C4-2B (cell line): ENCODE results near the gene GRB7.

ENCODE experiments used
- ZFX ChIP-seq: fragments of 450-650 bp; IDR thresholded peaks from 2 replicates; pipeline ENCODE4 v1.6.1; 2017
- TF ChIP-seq, protein P1 (sequence below): fragments of 450-650 bp; conservative IDR thresholded peaks from 2 replicates; pipeline ENCODE4 v1.5.1; 2017; ENCODE audit warnings: mild to moderate bottlenecking

GRCh38 chr17:39700148-39700987 lies 37.4 kb upstream of the GRB7 start:
- TF ChIP-seq, protein P1, sequence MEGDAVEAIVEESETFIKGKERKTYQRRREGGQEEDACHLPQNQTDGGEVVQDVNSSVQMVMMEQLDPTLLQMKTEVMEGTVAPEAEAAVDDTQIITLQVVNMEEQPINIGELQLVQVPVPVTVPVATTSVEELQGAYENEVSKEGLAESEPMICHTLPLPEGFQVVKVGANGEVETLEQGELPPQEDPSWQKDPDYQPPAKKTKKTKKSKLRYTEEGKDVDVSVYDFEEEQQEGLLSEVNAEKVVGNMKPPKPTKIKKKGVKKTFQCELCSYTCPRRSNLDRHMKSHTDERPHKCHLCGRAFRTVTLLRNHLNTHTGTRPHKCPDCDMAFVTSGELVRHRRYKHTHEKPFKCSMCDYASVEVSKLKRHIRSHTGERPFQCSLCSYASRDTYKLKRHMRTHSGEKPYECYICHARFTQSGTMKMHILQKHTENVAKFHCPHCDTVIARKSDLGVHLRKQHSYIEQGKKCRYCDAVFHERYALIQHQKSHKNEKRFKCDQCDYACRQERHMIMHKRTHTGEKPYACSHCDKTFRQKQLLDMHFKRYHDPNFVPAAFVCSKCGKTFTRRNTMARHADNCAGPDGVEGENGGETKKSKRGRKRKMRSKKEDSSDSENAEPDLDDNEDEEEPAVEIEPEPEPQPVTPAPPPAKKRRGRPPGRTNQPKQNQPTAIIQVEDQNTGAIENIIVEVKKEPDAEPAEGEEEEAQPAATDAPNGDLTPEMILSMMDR, result no peak
- TF ChIP-seq ZFX, result peak; percentile 61; the same call in 1 of the 2 replicates
